ENCODE data around the gene TNFAIP8L1.
"Not testable (repeated sequence)": the region's sequence is repeated elsewhere in the genome, so short reads cannot be mapped to it uniquely, and the experiment has no call there.

The TNFAIP8L1 gene

GRCh38 chr19:4652075-4652474, 12.8 kb downstream of the TNFAIP8L1 start:
- DNase-seq: no peak

- no peak for DNase-seq
Measured at GRCh38 chr19:4653793-4654436, 14.6 kb downstream of the TNFAIP8L1 start.

- DNase-seq: no peak
Measured at GRCh38 chr19:4654437-4655361, 15.4 kb downstream of the TNFAIP8L1 start.

GRCh38 chr19:4656102-4656501, 16.8 kb downstream of the TNFAIP8L1 start:
- DNase-seq: no peak

GRCh38 chr19:4657262-4657661, 17.9 kb downstream of the TNFAIP8L1 start:
- no peak for DNase-seq

- no peak for DNase-seq
Measured at GRCh38 chr19:4657835-4658234, 18.5 kb downstream of the TNFAIP8L1 start.

GRCh38 chr19:4660181-4660791, 21.0 kb downstream of the TNFAIP8L1 start:
- DNase-seq: no peak

GRCh38 chr19:4660993-4661392, 21.7 kb downstream of the TNFAIP8L1 start:
- DNase-seq: no peak

GRCh38 chr19:4662020-4662695, 22.8 kb downstream of the TNFAIP8L1 start:
- DNase-seq: no peak

- DNase-seq: no peak
Measured at GRCh38 chr19:4662812-4663211, 23.5 kb downstream of the TNFAIP8L1 start.

- DNase-seq: no peak
Measured at GRCh38 chr19:4664642-4665041, 25.3 kb downstream of the TNFAIP8L1 start.

GRCh38 chr19:4669723-4670480, 30.6 kb downstream of the TNFAIP8L1 start, which contains the start of gene MYDGF:
Gene MYDGF, minus strand, starts transcription at chr19:4670342. Its CDS starts 8 bp downstream, at chr19:4670334.
- DNase-seq: peak; percentile 31

GRCh38 chr19:4671185-4671851, 32.0 kb downstream of the TNFAIP8L1 start:
- no peak for DNase-seq

GRCh38 chr19:4673216-4673615, 33.9 kb downstream of the TNFAIP8L1 start:
- DNase-seq: no peak

GRCh38 chr19:4673726-4674125, 34.4 kb downstream of the TNFAIP8L1 start:
- no peak for DNase-seq

GRCh38 chr19:4675346-4675745, 36.0 kb downstream of the TNFAIP8L1 start:
- no peak for DNase-seq

GRCh38 chr19:4676955-4677731, 37.8 kb downstream of the TNFAIP8L1 start:
- no peak for DNase-seq

- DNase-seq: no peak
Measured at GRCh38 chr19:4678881-4679790, 39.8 kb downstream of the TNFAIP8L1 start.

GRCh38 chr19:4680021-4680420, 40.7 kb downstream of the TNFAIP8L1 start:
- not testable (repeated sequence) for DNase-seq

Measured in NCI-H748 treated with DMSO at 0.1 percent for 48 hours (cell line).